ENCODE measurements around the gene IER5L. TPM values are rescaled to one million over a fixed set of nuclear protein-coding genes. Genes with fewer than 3 reads are reported as not detected.

The IER5L gene
- total and polyA plus RNA-seq, 9 of the 15 experiments (the other 6 are each of a cell fraction or from before 2014, with no cell fraction given), result 0.14 to 11.9 (median 0.52) TPM

- no peak for TF ChIP-seq ZNF318 (IDR thresholded peaks at IDR 0.05; ENCODE audit: borderline replicate concordance in 1 of 2, low read depth in 1 of 2)
- TF ChIP-seq RNF2 (IDR thresholded peaks at IDR 0.05), result 0 out of 2 replicates have a peak, but pooled peaks have one; percentile 54
- no peak for TF ChIP-seq CTCFL (IDR thresholded peaks at IDR 0.05; ENCODE audit: borderline replicate concordance, insufficient read depth, low read depth, low read length, poor library complexity, severe bottlenecking)
- peak in 1 of 2 experiments; percentile 9; a peak in 1 of 4 replicates for TF ChIP-seq RCOR1 (IDR thresholded peaks at IDR 0.05; ENCODE audit: borderline replicate concordance in 1 of 2, low read depth in 2 of 2, low read length in 2 of 2)
- no peak for TF ChIP-seq SPI1 (IDR thresholded peaks at IDR 0.05; ENCODE audit: borderline replicate concordance, low read depth, low read length)
- no peak for TF ChIP-seq SREBF2 (CRISPR knock-in tag; IDR thresholded peaks at IDR 0.05)
- no peak for TF ChIP-seq POLR3G (IDR thresholded peaks at IDR 0.05; ENCODE audit: extremely low read depth, insufficient read length, insufficient replicate concordance)
- TF ChIP-seq NRF1 (conservative IDR thresholded peaks at IDR 0.05 in 1 of 2, IDR thresholded peaks at IDR 0.05 in 1 of 2), result peak; percentile 44 to 55; a peak in 2 of 4 replicates
- peak; percentile 62 for TF ChIP-seq GABPA (tag; conservative IDR thresholded peaks at IDR 0.05; ENCODE audit: low read depth)
- TF ChIP-seq ATF6 (CRISPR knock-in tag; IDR thresholded peaks at IDR 0.05), result no peak
- TF ChIP-seq NR4A1 (CRISPR knock-in tag; IDR thresholded peaks at IDR 0.05), result no peak
- 0 out of 2 replicates have a peak, but pooled peaks have one; percentile 34 for TF ChIP-seq NR4A1 (tag; IDR thresholded peaks at IDR 0.05)
- no peak for TF ChIP-seq RAD51 (IDR thresholded peaks at IDR 0.05; ENCODE audit: borderline replicate concordance, low read depth)
These were observed 24.8 kb upstream of the IER5L start (continued) for GRCh38 chr9:129202613-129203555.

All from K562 (cell line).